GM23338 (cell line): ENCODE results near the gene TSC22D1. TPM values are rescaled to one million over a fixed set of nuclear protein-coding genes. Genes with fewer than 3 reads are reported as not detected.
A peak's percentile ranks its signal among the peaks of the same experiment; 100 is the strongest.

Source experiments
- ATAC-seq: fragments of 200-7000 bp; cut with Tn5 transposase; 3 replicates; pipeline ENCODE4 v1.9.1; 2020
- DNase-seq: peaks from one replicate; pipeline ENCODE4 v3.0.0-alpha.2; 2015; ENCODE audit warnings: low spot score
- H2AFZ ChIP-seq: fragments of 200-600 bp; sonication (generic); 2 replicates; pipeline ENCODE4 v1.8.0; 2016; ENCODE audit warnings: antibody characterized with exemption, mild to moderate bottlenecking, moderate library complexity
- H3F3A ChIP-seq: fragments of 200-600 bp; sonication (generic); replicated peaks from 2 replicates; pipeline ENCODE4 v1.8.0; 2017; ENCODE audit warnings: antibody characterized with exemption, mixed run types, low read depth
- H3K27ac ChIP-seq: fragments of 200-600 bp; sonication (generic); 2 replicates; pipeline ENCODE4 v1.6.1; 2016; ENCODE audit warnings: low read depth
- H3K27me3 ChIP-seq: fragments of 200-600 bp; sonication (generic); 2 replicates; pipeline ENCODE4 v1.8.0; 2016; ENCODE audit warnings: mild to moderate bottlenecking, mixed run types, moderate library complexity; ENCODE audit not compliant: insufficient read depth
- H3K36me3 ChIP-seq: fragments of 200-600 bp; sonication (generic); 2 replicates; pipeline ENCODE4 v1.8.0; 2016; ENCODE audit warnings: mild to moderate bottlenecking; ENCODE audit not compliant: insufficient read depth
- H3K4me1 ChIP-seq: fragments of 200-600 bp; sonication (generic); 2 replicates; pipeline ENCODE4 v1.8.0; 2016; ENCODE audit warnings: mild to moderate bottlenecking, moderate library complexity; ENCODE audit not compliant: insufficient read depth
- H3K4me2 ChIP-seq: fragments of 200-600 bp; sonication (generic); 2 replicates; pipeline ENCODE4 v1.7.1; 2017; ENCODE audit warnings: mixed run types
- H3K4me3 ChIP-seq: fragments of 200-600 bp; sonication (generic); 2 replicates; pipeline ENCODE4 v1.6.1; 2016; ENCODE audit warnings: mixed run types
- H3K79me2 ChIP-seq: fragments of 200-600 bp; sonication (generic); replicated peaks from 2 replicates; pipeline ENCODE4 v1.8.0; 2017; ENCODE audit warnings: mild to moderate bottlenecking; ENCODE audit not compliant: insufficient read depth
- H3K9me2 ChIP-seq: fragments of 200-600 bp; sonication (generic); 2 replicates; pipeline ENCODE4 v1.8.0; 2017; ENCODE audit not compliant: insufficient read depth
- H4K20me1 ChIP-seq: fragments of 200-600 bp; sonication (generic); replicated peaks from 2 replicates; pipeline ENCODE4 v1.8.0; 2017; ENCODE audit warnings: mild to moderate bottlenecking; ENCODE audit not compliant: insufficient read depth
- H3K27ac Mint-ChIP-seq: 2 replicates; pipeline ENCODE4 v1.8.0; 2020; ENCODE audit warnings: inconsistent platforms, mild to moderate bottlenecking, moderate library complexity, mixed read lengths
- H3K27me3 Mint-ChIP-seq: 3 replicates; pipeline ENCODE4 v1.8.0; 2022; ENCODE audit warnings: low read depth, mild to moderate bottlenecking, moderate library complexity, mixed read lengths, inconsistent platforms; ENCODE audit not compliant: insufficient read depth, poor library complexity
- H3K36me3 Mint-ChIP-seq: 3 replicates; pipeline ENCODE4 v1.8.0; 2021; ENCODE audit warnings: low read depth, mild to moderate bottlenecking, inconsistent platforms, moderate library complexity, mixed read lengths
- H3K4me1 Mint-ChIP-seq: 3 replicates; pipeline ENCODE4 v1.8.0; 2020; ENCODE audit warnings: mild to moderate bottlenecking, inconsistent platforms, mixed read lengths
- H3K4me3 Mint-ChIP-seq: 3 replicates; pipeline ENCODE4 v1.8.0; 2021; ENCODE audit warnings: moderate library complexity, mild to moderate bottlenecking, inconsistent platforms, mixed read lengths
- H3K9me3 Mint-ChIP-seq: 3 replicates; pipeline ENCODE4 v1.8.0; 2020; ENCODE audit warnings: moderate library complexity, mild to moderate bottlenecking, inconsistent platforms, mixed read lengths
- CREB1 ChIP-seq: fragments of 250-450 bp; sonication (Bioruptor Pico); IDR thresholded peaks from 2 replicates; pipeline ENCODE4 v1.5.0; 2020; ENCODE audit warnings: low read depth, mild to moderate bottlenecking, moderate library complexity
- ETS1 ChIP-seq: IDR thresholded peaks from 2 replicates; pipeline ENCODE4 v1.6.1; 2016; ENCODE audit warnings: antibody characterized with exemption
- EZH2 ChIP-seq: fragments of 200-600 bp; sonication (generic); IDR thresholded peaks from one replicate; pipeline ENCODE4 v1.8.0; 2017; ENCODE audit warnings: antibody characterized with exemption, mild to moderate bottlenecking, low read depth; ENCODE audit not compliant: unreplicated experiment
- EZH2phosphoT487 ChIP-seq: fragments of 200-600 bp; sonication (generic); IDR thresholded peaks from one replicate; pipeline ENCODE4 v1.8.1; 2018; ENCODE audit warnings: antibody characterized with exemption; ENCODE audit not compliant: unreplicated experiment
- JUNB ChIP-seq: IDR thresholded peaks from one replicate; pipeline ENCODE4 v1.6.1; 2016; ENCODE audit warnings: antibody characterized with exemption; ENCODE audit not compliant: unreplicated experiment
- POLR2AphosphoS5 ChIP-seq: IDR thresholded peaks from 2 replicates; pipeline ENCODE4 v1.6.1; 2016; ENCODE audit warnings: antibody characterized with exemption, low read depth
- REST ChIP-seq: IDR thresholded peaks from one replicate; pipeline ENCODE4 v1.6.1; 2018; ENCODE audit warnings: antibody characterized with exemption; ENCODE audit not compliant: unreplicated experiment
- STAT1 ChIP-seq: IDR thresholded peaks from one replicate; pipeline ENCODE4 v1.6.1; 2016; ENCODE audit warnings: antibody characterized with exemption; ENCODE audit not compliant: unreplicated experiment
- ZNF331 ChIP-seq: fragments of 250-450 bp; sonication (Bioruptor Pico); IDR thresholded peaks from 2 replicates; pipeline ENCODE4 v1.5.0; 2020; ENCODE audit warnings: low read depth, mild to moderate bottlenecking, moderate library complexity
- ZNF462 ChIP-seq: fragments of 250-450 bp; sonication (Bioruptor Pico); IDR thresholded peaks from 2 replicates; pipeline ENCODE4 v1.5.0; 2020; ENCODE audit warnings: mild to moderate bottlenecking, moderate library complexity
- polyA plus RNA-seq: library from polyadenylated mRNA; unstranded; fragments of >200 nt; fragmentation: Nextera tagmentation; extraction: Ambion mirVana; gene quantifications from 2 replicates; pipeline ENCODE4 v1.2.1, GENCODE V29; 2016
- total RNA-seq: library from RNA; depleted of rRNA; stranded (reverse); fragments of >200 nt; shearing (Covaris generic); gene quantifications from 2 replicates; pipeline ENCODE4 v1.2.3, GENCODE V29; 2014

TSC22D1 gene
- total and polyA plus RNA-seq, 2 experiments from 2014 or later: 58.5 to 114 TPM

GRCh38 chr13:44435142-44435918 is 140.8 kb downstream of the TSC22D1 start:
- peaks cover 25% of the 10 kb centered on the region for H3K79me2 ChIP-seq
- no peaks in the 10 kb centered on the region for H3K9me2 ChIP-seq
- ATAC-seq (peak; percentile 69), DNase-seq (peak; percentile 100)
- Mint-ChIP-seq H3K27me3 (peaks cover 4% of the 10 kb centered on the region), H3K27ac (peak overlapping the region; percentile 99), H3K36me3 (peaks cover 25% of the 10 kb centered on the region), H3K4me1 (peaks cover 26% of the 10 kb centered on the region), H3K4me3 (peak overlapping the region; percentile 86), H3K9me3 (no peaks in the 10 kb centered on the region)
- no peak overlapping the region for H2AFZ ChIP-seq
- peaks cover 15% of the 10 kb centered on the region for H3K4me1 ChIP-seq
- TF ChIP-seq CREB1 (peak; percentile 84), POLR2AphosphoS5 (peak; percentile 46; the same call in 1 of the 2 replicates), EZH2phosphoT487 (no peak), STAT1 (no peak)
- peaks cover 18% of the 10 kb centered on the region for H3K36me3 ChIP-seq
- H3K4me3 ChIP-seq: peak overlapping the region; percentile 90
- peak overlapping the region; percentile 87 for H3K4me2 ChIP-seq
- H4K20me1 ChIP-seq: peaks cover 14% of the 10 kb centered on the region
- H3F3A ChIP-seq: 0 out of 2 replicates have a peak, but pooled peaks cover 4% of the 10 kb centered on the region
- peak overlapping the region; percentile 97 for H3K27ac ChIP-seq
- no peaks in the 10 kb centered on the region for H3K27me3 ChIP-seq

- ATAC-seq: no peak
- DNase-seq: no peak
- Histone ChIP-seq H2AFZ (no peak overlapping the region), H3K27me3 (no peaks in the 10 kb centered on the region), H3K36me3 (peaks cover 18% of the 10 kb centered on the region), H3K4me1 (peaks cover 15% of the 10 kb centered on the region), H3K4me3 (peak overlapping the region; percentile 54), H3K27ac (0 out of 2 replicates have a peak overlapping the region, but pooled peaks have one; percentile 47), H3K4me2 (peak overlapping the region; percentile 87), H4K20me1 (peaks cover 14% of the 10 kb centered on the region), H3K9me2 (no peaks in the 10 kb centered on the region), H3F3A (0 out of 2 replicates have a peak, but pooled peaks cover 4% of the 10 kb centered on the region), H3K79me2 (peaks cover 25% of the 10 kb centered on the region)
- Mint-ChIP-seq H3K36me3 (peaks cover 25% of the 10 kb centered on the region), H3K4me3 (peak overlapping the region; percentile 86), H3K27me3 (peaks cover 4% of the 10 kb centered on the region), H3K4me1 (peaks cover 22% of the 10 kb centered on the region), H3K27ac (peak overlapping the region; percentile 28; the same call in 1 of the 2 replicates), H3K9me3 (no peaks in the 10 kb centered on the region)
- no peak for TF ChIP-seq REST
- TF ChIP-seq ZNF462 (CRISPR knock-in tag): no peak
- no peak for TF ChIP-seq ETS1
- TF ChIP-seq ZNF331 (CRISPR knock-in tag): no peak
- no peak for TF ChIP-seq EZH2phosphoT487
- TF ChIP-seq EZH2: no peak
- no peak for TF ChIP-seq CREB1
- no peak for TF ChIP-seq JUNB
Observed at GRCh38 chr13:44434766-44435141, 141.4 kb downstream of the TSC22D1 start.
